Activated CD8-positive, alpha-beta T cell treated with anti-CD3 and anti-CD28 coated beads for 36 hours (primary cell): ENCODE measurements around the gene SPATA3. TPM values are rescaled to one million over a fixed set of nuclear protein-coding genes. Genes with fewer than 3 reads are reported as not detected.
A peak's percentile ranks its signal among the peaks of the same experiment; 100 is the strongest.

Experiments used
- ATAC-seq: fragments of 200-7000 bp; cut with Tn5 transposase; one replicate; pipeline ENCODE4 v1.10.0; 2021; ENCODE audit warnings: mild to moderate bottlenecking, moderate library complexity
- CTCF ChIA-PET: fragments of 350-600 bp; sonication (Branson Sonifier 250); formaldehyde crosslinking; loops from one replicate; lab custom pipeline; 2021; ENCODE audit warnings: antibody characterized with exemption; lab: Charles Lee
- POLR2A ChIA-PET: fragments of 350-600 bp; sonication (Branson Sonifier 250); formaldehyde crosslinking; loops from one replicate; lab custom pipeline; 2021; ENCODE audit warnings: antibody characterized with exemption; lab: Charles Lee
- DNase-seq: peaks from one replicate; pipeline ENCODE4 v3.0.0-alpha.2; 2020
- H3K27ac Mint-ChIP-seq: one replicate; pipeline ENCODE4 v1.8.0; 2021; ENCODE audit warnings: mild to moderate bottlenecking, mixed read lengths
- H3K27me3 Mint-ChIP-seq: one replicate; pipeline ENCODE4 v1.8.0; 2021; ENCODE audit warnings: mixed read lengths
- H3K36me3 Mint-ChIP-seq: one replicate; pipeline ENCODE4 v1.8.0; 2021; ENCODE audit warnings: low read depth, mixed read lengths
- H3K4me1 Mint-ChIP-seq: one replicate; pipeline ENCODE4 v1.8.0; 2021; ENCODE audit warnings: low read depth, mixed read lengths
- H3K4me3 Mint-ChIP-seq: one replicate; pipeline ENCODE4 v1.8.0; 2021; ENCODE audit warnings: mild to moderate bottlenecking, moderate library complexity, mixed read lengths
- H3K9me3 Mint-ChIP-seq: one replicate; pipeline ENCODE4 v1.8.0; 2021; ENCODE audit warnings: mixed read lengths
- CTCF ChIP-seq: fragments of 200-600 bp; IDR thresholded peaks from one replicate; pipeline ENCODE4 v1.8.0; 2022; ENCODE audit warnings: antibody characterized with exemption, mild to moderate bottlenecking
- intact Hi-C: fragments of 100-400 bp; cut with micrococcal nuclease; formaldehyde crosslinking; loops from one replicate; pipeline ENCODE4 v1.10.0; 2022
- total RNA-seq, 2 experiments: library from RNA; stranded (reverse); gene quantifications; one replicate each; pipeline ENCODE4 v1.2.3, GENCODE V29; 2021

The SPATA3 gene
- total RNA-seq, 2 experiments from 2014 or later, result 0.59 to 0.76 TPM

DNA sequence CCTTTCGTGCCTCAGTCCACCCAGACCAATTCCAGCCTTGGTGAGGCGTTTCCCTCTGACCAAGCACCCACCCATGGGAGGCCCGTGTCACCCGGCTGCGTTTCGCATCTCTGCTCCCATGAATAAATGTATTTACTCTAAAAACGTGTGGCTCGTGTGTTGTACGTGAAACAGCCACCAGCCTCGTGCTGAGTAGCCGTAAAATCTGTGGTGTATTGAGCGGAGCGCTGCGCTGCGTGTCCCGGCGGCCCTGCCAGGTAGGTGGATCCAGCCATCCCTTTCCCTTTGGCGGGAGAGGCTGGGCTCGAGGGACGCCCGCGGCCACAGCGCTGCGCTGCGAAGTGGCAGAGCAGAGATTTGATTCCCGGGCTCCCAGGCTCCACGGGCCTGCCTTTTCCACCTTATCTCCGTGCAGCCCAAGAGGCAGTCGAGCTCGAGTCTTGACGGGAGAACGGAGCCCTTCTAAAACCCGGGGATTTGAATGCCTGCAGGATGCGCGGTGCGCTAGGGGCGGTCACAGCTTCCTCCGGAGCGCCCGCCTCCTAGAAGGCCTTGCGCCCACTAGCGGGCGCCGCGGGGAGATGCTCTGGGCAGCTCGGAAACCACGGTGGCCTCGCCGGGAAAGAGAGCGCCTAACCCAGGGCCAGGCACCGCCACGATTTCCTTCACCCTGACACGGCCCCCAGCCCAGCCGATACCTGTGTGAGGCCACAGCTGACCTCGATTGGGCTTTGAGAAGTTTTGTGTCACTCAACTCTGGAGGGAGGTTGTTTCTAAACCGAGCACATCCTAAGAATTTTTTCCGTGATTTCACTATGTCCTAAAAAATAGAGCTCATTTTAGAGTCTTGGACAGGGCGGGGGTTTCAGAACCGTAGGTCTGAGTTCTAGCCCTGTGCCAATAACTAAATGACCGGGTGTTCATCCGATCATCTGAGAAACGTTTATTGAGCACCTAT, 56.9 kb downstream of the SPATA3 start:
- intact Hi-C loops, result loop anchor here (5.0 to 10.0 kb wide), 2 partner anchors 150 to 228 kb away; no protein-coding TSS in a partner anchor
- DNase-seq (peak; percentile 89), ATAC-seq (peak; percentile 80)
- Mint-ChIP-seq H3K36me3 (no peaks in the 10 kb centered on the region), H3K27me3 (peaks cover 8% of the 10 kb centered on the region), H3K4me3 (peak overlapping the region; percentile 78), H3K27ac (no peak overlapping the region), H3K9me3 (no peaks in the 10 kb centered on the region), H3K4me1 (peaks cover 21% of the 10 kb centered on the region)
- TF ChIP-seq CTCF, result peak; percentile 91
- POLR2A ChIA-PET, result interaction anchor here (0.5 to 1.3 kb wide), 4 partner anchors 11 to 740 kb away, joined by 3 to 4 read pairs (median 3); no protein-coding TSS in a partner anchor
- CTCF ChIA-PET, result interaction anchor here (0.6 to 2.5 kb wide), 62 partner anchors 9 to 348 kb away, joined by 3 to 22 read pairs (median 5); partner anchors contain the start of genes C2orf72, GPR55, HTR2B and SPATA3

- ATAC-seq, result no peak
- DNase-seq, result no peak
- intact Hi-C loops, result loop anchor here (5.0 to 10.0 kb wide), 2 partner anchors 152 to 229 kb away; no protein-coding TSS in a partner anchor
- ChIA-PET CTCF (interaction anchor here (1.4 to 2.5 kb wide), 14 partner anchors 13 to 230 kb away, joined by 3 to 22 read pairs (median 8); no protein-coding TSS in a partner anchor), POLR2A (no interaction called here)
- H3K4me3 Mint-ChIP-seq, result no peak overlapping the region
- H3K27ac Mint-ChIP-seq, result no peak overlapping the region
- peaks cover 32% of the 10 kb centered on the region for H3K4me1 Mint-ChIP-seq
- H3K36me3 Mint-ChIP-seq, result no peaks in the 10 kb centered on the region
- peaks cover 8% of the 10 kb centered on the region for H3K27me3 Mint-ChIP-seq
- H3K9me3 Mint-ChIP-seq, result no peaks in the 10 kb centered on the region
- no peak for TF ChIP-seq CTCF
Measured at GRCh38 chr2:231053846-231054245, 57.9 kb downstream of the SPATA3 start.

- no peaks in the 10 kb centered on the region for H3K9me3 Mint-ChIP-seq
- H3K4me3 Mint-ChIP-seq, result peak within 1 kb of the TSS; percentile 81
- CTCF ChIA-PET, result interaction anchor here (0.7 to 2.0 kb wide), 9 partner anchors 11 to 190 kb away, joined by 3 to 8 read pairs (median 4); no protein-coding TSS in a partner anchor
- DNase-seq (peak; percentile 96), ATAC-seq (peak; percentile 86)
- H3K27ac Mint-ChIP-seq, result peak within 1 kb of the TSS; percentile 100
- peak; percentile 93 for TF ChIP-seq CTCF
- intact Hi-C loops, result loop anchor here (10.0 kb wide), 1 partner anchor 232 kb away; no protein-coding TSS in a partner anchor
- peaks cover 4% of the 10 kb centered on the region for H3K27me3 Mint-ChIP-seq
- peaks cover 48% of the 10 kb centered on the region for H3K4me1 Mint-ChIP-seq
- POLR2A ChIA-PET, result interaction anchor here (0.6 to 2.6 kb wide), 4 partner anchors 9 to 377 kb away, joined by 3 to 9 read pairs (median 4); no protein-coding TSS in a partner anchor
- peaks cover 7% of the 10 kb centered on the region for H3K36me3 Mint-ChIP-seq
Measured at GRCh38 chr2:231056453-231057416, 60.8 kb downstream of the SPATA3 start, which contains the start of gene PSMD1. Gene PSMD1 (plus strand): TSS chr2:231056867. CDS start chr2:231057026, 159 bp downstream.

DNA sequence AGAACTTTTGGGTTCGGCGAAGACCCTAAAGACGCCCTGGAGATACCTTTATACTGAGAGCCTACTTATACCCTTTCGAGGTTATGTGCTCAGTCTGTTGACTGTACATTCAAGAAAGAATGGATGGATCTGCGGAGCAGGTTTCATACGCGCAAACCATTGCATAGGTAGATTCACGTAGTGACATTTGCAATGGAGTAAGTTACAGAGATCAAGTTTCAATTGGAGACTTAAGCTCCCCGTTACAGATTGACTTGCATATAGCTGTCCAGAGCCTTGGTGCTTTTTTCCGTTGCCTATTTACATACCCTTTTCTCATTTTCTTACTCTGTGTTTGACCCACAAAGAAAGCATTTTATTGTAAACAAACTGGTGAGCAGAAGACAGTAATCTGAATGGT, 61.7 kb downstream of the SPATA3 start:
- Mint-ChIP-seq H3K27ac (peak overlapping the region; percentile 70), H3K9me3 (no peaks in the 10 kb centered on the region), H3K4me3 (peak overlapping the region; percentile 81), H3K27me3 (peaks cover 4% of the 10 kb centered on the region), H3K36me3 (peaks cover 9% of the 10 kb centered on the region), H3K4me1 (peaks cover 43% of the 10 kb centered on the region)
- TF ChIP-seq CTCF, result no peak
- ATAC-seq (no peak), DNase-seq (no peak)
- CTCF ChIA-PET, result interaction anchor here (0.9 to 1.7 kb wide), 8 partner anchors 10 to 355 kb away, joined by 3 to 8 read pairs (median 4); no protein-coding TSS in a partner anchor
- POLR2A ChIA-PET, result interaction anchor here (1.1 to 2.6 kb wide), 2 partner anchors 8 to 11 kb away, joined by 4 to 9 read pairs; no protein-coding TSS in a partner anchor
- intact Hi-C loops, result loop anchor here (10.0 kb wide), 1 partner anchor 233 kb away; no protein-coding TSS in a partner anchor

Other genes with a start within 250 kb of the SPATA3 start
- 10 to 100 TPM; 43.2 to 43.4 TPM for gene ITM2C, start 131.2 kb upstream of the SPATA3 start, total RNA-seq
- gene GPR55, start 70.9 kb upstream of the SPATA3 start, total RNA-seq, result 1 to 10 TPM; 5.0 to 5.3 TPM
- 1 to 10 TPM; 2.6 to 5.1 TPM for gene C2orf72, start 41.4 kb downstream of the SPATA3 start, total RNA-seq
- 100 to 1,000 TPM; 106 to 114 TPM for gene PSMD1, start 60.7 kb downstream of the SPATA3 start, total RNA-seq
- not detected for gene HTR2B, start 128.9 kb downstream of the SPATA3 start, total RNA-seq
- 1 to 10 TPM; 2.0 to 2.2 TPM for gene ARMC9, start 202.5 kb downstream of the SPATA3 start, total RNA-seq